GM19438 (cell line): ENCODE measurements around the gene TOMM40L.
A peak's percentile ranks its signal among the peaks of the same experiment; 100 is the strongest.
"Not testable (repeated sequence)": the region's sequence is repeated elsewhere in the genome, so short reads cannot be mapped to it uniquely, and the experiment has no call there.

Experiments used
- ATAC-seq: cut with Tn5 transposase; IDR thresholded peaks from one replicate; pipeline ENCODE4 v1.9.1; 2021; ENCODE audit warnings: low read depth; ENCODE audit not compliant: unreplicated experiment

The TOMM40L gene

DNA sequence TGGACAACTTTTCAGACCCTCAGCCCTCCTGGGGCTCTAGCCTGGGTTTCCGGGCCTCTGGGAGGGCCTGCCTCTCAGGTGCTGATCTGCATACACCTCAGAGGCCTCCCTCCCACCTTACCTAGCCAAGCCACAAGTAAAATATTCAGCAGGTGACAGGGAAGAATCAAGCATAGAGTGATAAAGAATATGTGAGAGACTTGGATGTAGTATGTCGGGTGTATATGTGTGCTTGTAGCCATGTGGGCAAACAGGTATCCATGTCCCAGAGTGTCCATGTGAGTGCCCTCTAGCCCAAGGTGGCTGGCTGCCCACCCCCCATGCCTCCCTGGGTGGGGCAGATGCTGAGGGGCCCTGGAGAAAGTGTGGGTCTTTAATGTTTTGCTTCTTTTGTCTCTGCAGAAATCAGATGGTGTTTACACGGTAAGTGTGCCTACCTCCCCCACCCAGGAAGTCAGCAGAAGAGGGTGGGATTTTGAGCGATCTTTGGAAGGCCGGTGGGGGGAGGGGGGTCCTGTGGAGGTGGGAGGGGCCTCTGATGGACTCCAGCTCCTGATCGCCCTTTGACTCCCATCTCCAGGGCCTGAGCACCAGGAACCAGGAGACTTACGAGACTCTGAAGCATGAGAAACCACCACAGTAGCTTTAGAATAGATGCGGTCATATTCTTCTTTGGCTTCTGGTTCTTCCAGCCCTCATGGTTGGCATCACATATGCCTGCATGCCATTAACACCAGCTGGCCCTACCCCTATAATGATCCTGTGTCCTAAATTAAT, 7.4 kb upstream of the TOMM40L start:
- ATAC-seq = no peak

GRCh38 chr1:161219078-161219892, 6.6 kb upstream of the TOMM40L start:
- no peak for ATAC-seq

GRCh38 chr1:161220002-161220401, 5.9 kb upstream of the TOMM40L start:
- no peak for ATAC-seq

- no peak for ATAC-seq
Observed at GRCh38 chr1:161222175-161223019, 3.5 kb upstream of the TOMM40L start.

- no peak for ATAC-seq
Observed at GRCh38 chr1:161223805-161224694, 1.8 kb upstream of the TOMM40L start.

GRCh38 chr1:161224695-161225087, 1.2 kb upstream of the TOMM40L start:
- ATAC-seq = not testable (repeated sequence)

GRCh38 chr1:161225178-161225533, 704 bp upstream of the TOMM40L start:
- ATAC-seq = no peak

GRCh38 chr1:161226320-161226711, 456 bp downstream of the TOMM40L start:
- ATAC-seq = no peak

DNA sequence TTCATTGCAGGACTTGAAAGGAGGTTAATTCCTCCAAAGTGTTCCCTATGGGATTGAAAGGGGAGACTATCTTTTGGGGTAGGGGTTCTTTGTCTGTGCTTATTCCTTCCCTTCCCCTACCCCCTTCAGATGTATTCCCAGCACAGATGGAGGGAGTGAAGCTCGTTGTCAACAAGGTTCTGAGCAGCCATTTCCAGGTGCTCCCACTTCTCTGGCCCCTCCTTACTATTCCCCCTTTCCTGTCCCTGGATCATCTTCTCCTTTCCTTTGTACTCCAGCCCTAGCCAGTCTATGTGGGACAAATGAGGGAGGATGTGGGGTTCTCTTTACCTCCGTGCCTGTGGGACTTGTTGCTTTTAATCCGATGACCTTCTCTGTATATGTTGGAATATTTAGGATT, 899 bp downstream of the TOMM40L start:
- no peak for ATAC-seq

GRCh38 chr1:161227196-161227871, 1.5 kb downstream of the TOMM40L start:
- ATAC-seq = peak; percentile 34

DNA sequence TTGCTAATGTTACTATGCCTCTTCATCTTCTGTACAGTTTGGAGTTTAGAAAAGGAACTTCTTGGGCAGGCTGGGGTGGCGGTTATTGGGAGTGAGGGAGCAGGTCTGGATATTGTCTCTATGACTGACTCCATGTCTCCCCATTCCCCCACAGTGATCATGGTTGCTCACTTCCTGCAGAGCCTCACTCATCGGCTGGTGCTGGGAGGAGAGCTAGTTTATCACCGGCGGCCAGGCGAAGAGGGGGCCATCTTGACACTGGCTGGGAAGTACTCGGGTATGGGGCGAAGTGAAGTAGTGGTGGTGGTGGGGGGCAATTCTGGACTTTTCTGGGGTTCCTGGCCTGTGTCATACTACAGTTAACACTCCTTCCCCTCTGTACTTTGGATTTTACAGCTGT, 2.2 kb downstream of the TOMM40L start:
- ATAC-seq = no peak

GRCh38 chr1:161229896-161230295, 4.0 kb downstream of the TOMM40L start:
- ATAC-seq = no peak

DNA sequence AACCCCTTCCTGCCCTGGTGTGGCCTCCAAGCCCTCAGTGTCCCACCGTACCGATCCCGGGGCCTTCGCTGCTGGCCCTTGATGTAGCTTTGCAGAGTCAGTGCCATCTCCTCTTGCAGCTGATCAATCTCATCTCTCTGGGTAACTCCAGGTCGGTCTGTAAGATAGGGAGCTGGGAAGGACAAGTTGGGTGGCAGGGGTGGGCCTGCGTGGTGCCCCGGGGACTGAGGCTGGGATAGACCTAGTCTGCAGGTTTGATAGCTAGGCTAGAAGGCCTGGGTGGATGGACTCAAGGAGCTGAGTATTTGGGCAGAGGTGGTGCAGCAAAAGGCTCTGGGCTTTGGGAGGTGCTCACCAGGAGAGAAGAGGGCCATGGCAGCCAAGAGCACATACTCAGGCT, 4.9 kb downstream of the TOMM40L start:
- ATAC-seq = no peak

GRCh38 chr1:161233102-161233501, 7.2 kb downstream of the TOMM40L start:
- no peak for ATAC-seq

DNA sequence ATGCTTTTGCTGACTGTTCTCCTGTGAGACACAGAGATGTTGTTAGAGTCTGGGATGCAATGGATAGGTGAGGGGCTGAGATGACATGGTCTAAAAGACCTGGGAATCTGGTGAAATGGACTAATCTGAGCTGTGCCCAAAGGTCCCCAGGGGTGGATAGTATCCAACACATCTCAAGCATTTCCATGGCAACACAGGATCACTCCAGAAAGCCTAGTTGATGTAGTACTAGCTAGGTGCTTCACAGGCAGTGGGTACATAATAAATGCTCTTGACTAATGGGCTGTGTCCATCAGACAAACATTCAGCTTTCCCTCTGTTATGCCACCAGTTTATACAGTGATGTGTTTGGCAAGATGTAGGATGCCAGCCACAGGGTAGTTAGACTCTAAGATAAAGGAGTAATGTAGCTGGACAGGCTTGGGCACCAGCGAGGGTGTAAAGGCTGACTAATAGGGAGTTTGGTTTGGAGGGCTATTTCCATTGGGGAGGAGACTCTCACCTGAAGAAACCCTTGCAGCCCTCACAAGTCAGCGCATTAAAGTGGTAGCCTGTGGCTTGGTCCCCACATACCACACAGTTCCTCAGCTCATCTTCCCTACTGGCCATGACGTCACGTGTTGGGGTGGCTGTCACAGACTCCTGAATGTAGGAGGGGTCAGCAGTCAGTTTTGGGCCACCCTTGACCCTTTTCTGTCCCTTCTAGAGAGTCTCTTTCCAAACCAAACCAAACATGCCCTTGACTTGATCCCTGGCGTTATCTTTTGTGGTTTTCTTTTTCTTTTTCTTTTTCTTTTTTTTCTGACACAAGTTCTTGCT, 10.3 kb downstream of the TOMM40L start:
- ATAC-seq = no peak

- no peak for ATAC-seq
Observed at GRCh38 chr1:161238039-161238473, 12.2 kb downstream of the TOMM40L start, which contains the start of gene NR1I3. Gene NR1I3 (minus strand): TSS chr1:161238203. CDS start chr1:161236565, 1,638 bp downstream.

- ATAC-seq = no peak
Observed at GRCh38 chr1:161241682-161242081, 15.8 kb downstream of the TOMM40L start.

- ATAC-seq = no peak
Observed at GRCh38 chr1:161242313-161242712, 16.5 kb downstream of the TOMM40L start.

DNA sequence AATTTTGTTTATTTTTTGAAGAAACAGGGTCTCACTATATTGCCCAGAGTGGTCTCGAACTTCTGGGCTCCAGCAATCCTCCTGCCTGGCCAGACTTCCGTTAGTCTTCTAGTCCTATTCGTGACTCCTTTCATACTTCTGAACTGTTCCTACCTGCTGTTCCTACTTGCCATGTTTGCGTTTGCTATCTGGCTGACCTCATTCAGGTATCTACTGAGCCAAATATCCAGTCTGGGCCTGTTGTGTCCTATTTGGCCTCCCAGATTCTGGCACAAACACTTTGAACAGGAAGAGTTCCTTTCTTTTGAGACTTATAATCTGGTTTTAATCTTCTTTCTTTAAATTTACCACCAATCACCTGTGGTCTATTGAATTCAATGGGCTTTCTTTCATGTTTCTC, 19.0 kb downstream of the TOMM40L start:
- no peak for ATAC-seq
